ES-I3 (cell line): ENCODE data around the gene ALKBH6.

ENCODE experiments used
- H3K36me3 ChIP-seq: 2 replicates; pipeline ENCODE4 v1.6.1; 2013; ENCODE audit warnings: mild to moderate bottlenecking, low read length, control low read depth, moderate library complexity; ENCODE audit not compliant: insufficient read depth
- H3K4me1 ChIP-seq: 2 replicates; pipeline ENCODE4 v1.6.1; 2013; ENCODE audit warnings: mild to moderate bottlenecking, control low read depth, low read length; ENCODE audit not compliant: insufficient read depth
- H3K9ac ChIP-seq: 2 replicates; pipeline ENCODE4 v1.6.1; 2013; ENCODE audit warnings: low read depth, mild to moderate bottlenecking, low read length, moderate library complexity
- H3K9me3 ChIP-seq: 2 replicates; pipeline ENCODE4 v1.6.1; 2013; ENCODE audit warnings: mild to moderate bottlenecking, low read length, moderate library complexity; ENCODE audit not compliant: control insufficient read depth, insufficient read depth

The ALKBH6 gene

GRCh38 chr19:36013280-36014011, 567 bp downstream of the ALKBH6 start:
- no peaks in the 10 kb centered on the region for H3K4me1 ChIP-seq
- H3K9me3 ChIP-seq = no peaks in the 10 kb centered on the region
- peak overlapping the region; percentile 88 for H3K9ac ChIP-seq
- no peaks in the 10 kb centered on the region for H3K36me3 ChIP-seq

- Histone ChIP-seq H3K9ac (no peak overlapping the region), H3K36me3 (no peaks in the 10 kb centered on the region), H3K9me3 (no peaks in the 10 kb centered on the region), H3K4me1 (no peaks in the 10 kb centered on the region; the same call in 1 of the 2 replicates)
Measured at GRCh38 chr19:36010402-36010801, 3.6 kb downstream of the ALKBH6 start.

- H3K9me3 ChIP-seq = no peaks in the 10 kb centered on the region
- no peaks in the 10 kb centered on the region for H3K36me3 ChIP-seq
- H3K4me1 ChIP-seq = no peaks in the 10 kb centered on the region; the same call in 1 of the 2 replicates
- H3K9ac ChIP-seq = peak overlapping the region; percentile 71; the same call in 1 of the 2 replicates
Measured at GRCh38 chr19:36009633-36010379, 4.2 kb downstream of the ALKBH6 start.

- peak overlapping the region; percentile 71; the same call in 1 of the 2 replicates for H3K9ac ChIP-seq
- H3K4me1 ChIP-seq = no peaks in the 10 kb centered on the region; the same call in 1 of the 2 replicates
- H3K36me3 ChIP-seq = no peaks in the 10 kb centered on the region
- no peaks in the 10 kb centered on the region for H3K9me3 ChIP-seq
Measured at GRCh38 chr19:36009220-36009619, 4.8 kb downstream of the ALKBH6 start.

GRCh38 chr19:36008336-36008978, 5.6 kb downstream of the ALKBH6 start, which contains the start of gene SYNE4:
SYNE4 (minus strand) TSS chr19:36008813; CDS start chr19:36008681, 132 bp downstream.
- H3K36me3 ChIP-seq = no peaks in the 10 kb centered on the region
- H3K9me3 ChIP-seq = no peaks in the 10 kb centered on the region
- H3K4me1 ChIP-seq = no peaks in the 10 kb centered on the region; the same call in 1 of the 2 replicates
- peak within 1 kb of the TSS; percentile 71 for H3K9ac ChIP-seq

GRCh38 chr19:36006955-36007354, 7.1 kb downstream of the ALKBH6 start:
- no peaks in the 10 kb centered on the region for H3K9me3 ChIP-seq
- H3K36me3 ChIP-seq = no peaks in the 10 kb centered on the region
- H3K9ac ChIP-seq = no peak overlapping the region
- no peaks in the 10 kb centered on the region; the same call in 1 of the 2 replicates for H3K4me1 ChIP-seq

GRCh38 chr19:36003284-36003683, 10.7 kb downstream of the ALKBH6 start:
- Histone ChIP-seq H3K9ac (no peak overlapping the region), H3K4me1 (no peaks in the 10 kb centered on the region; the same call in 1 of the 2 replicates), H3K36me3 (no peaks in the 10 kb centered on the region), H3K9me3 (no peaks in the 10 kb centered on the region)

GRCh38 chr19:36001605-36002004, 12.4 kb downstream of the ALKBH6 start:
- Histone ChIP-seq H3K9ac (no peak overlapping the region), H3K36me3 (no peaks in the 10 kb centered on the region), H3K4me1 (no peaks in the 10 kb centered on the region), H3K9me3 (no peaks in the 10 kb centered on the region)

GRCh38 chr19:35996777-35997176, 17.2 kb downstream of the ALKBH6 start:
- Histone ChIP-seq H3K36me3 (no peaks in the 10 kb centered on the region), H3K9me3 (no peaks in the 10 kb centered on the region), H3K9ac (no peak overlapping the region), H3K4me1 (no peaks in the 10 kb centered on the region)

GRCh38 chr19:35995048-35995993, 18.7 kb downstream of the ALKBH6 start, which contains the start of gene SDHAF1:
SDHAF1 (plus strand) TSS chr19:35995188; CDS start chr19:35995275, 87 bp downstream.
- peak within 1 kb of the TSS; percentile 65 for H3K9ac ChIP-seq
- no peaks in the 10 kb centered on the region for H3K4me1 ChIP-seq
- H3K36me3 ChIP-seq = no peaks in the 10 kb centered on the region
- H3K9me3 ChIP-seq = no peaks in the 10 kb centered on the region

- H3K9ac ChIP-seq = peak overlapping the region; percentile 5; the same call in 1 of the 2 replicates
- H3K4me1 ChIP-seq = no peaks in the 10 kb centered on the region
- H3K9me3 ChIP-seq = no peaks in the 10 kb centered on the region
- H3K36me3 ChIP-seq = no peaks in the 10 kb centered on the region
Measured at GRCh38 chr19:35993923-35994598, 20.0 kb downstream of the ALKBH6 start.

- no peaks in the 10 kb centered on the region for H3K9me3 ChIP-seq
- H3K9ac ChIP-seq = no peak overlapping the region
- no peaks in the 10 kb centered on the region for H3K36me3 ChIP-seq
- no peaks in the 10 kb centered on the region for H3K4me1 ChIP-seq
Measured at GRCh38 chr19:35992907-35993765, 20.9 kb downstream of the ALKBH6 start.
